Neural cell (in vitro differentiated cells): ENCODE measurements around the gene PRKAG2.

ENCODE experiments used
- EZH2 ChIP-seq: fragments of 200-600, 300-800 bp; shearing (Covaris generic), sonication (generic); IDR thresholded peaks from 2 replicates; pipeline ENCODE4 v1.6.1; 2014; ENCODE audit warnings: antibody characterized with exemption, low read length, borderline replicate concordance, mild to moderate bottlenecking; ENCODE audit not compliant: insufficient read depth, poor library complexity, severe bottlenecking
- MXI1 ChIP-seq: fragments of 450-650 bp; conservative IDR thresholded peaks from 2 replicates; pipeline ENCODE4 v1.6.1; 2014; ENCODE audit warnings: antibody characterized with exemption, mild to moderate bottlenecking; ENCODE audit not compliant: poor library complexity, severe bottlenecking
- POLR2AphosphoS5 ChIP-seq: IDR thresholded peaks from 2 replicates; pipeline ENCODE4 v1.6.1; 2012
- TF ChIP-seq, protein P1 (sequence below): fragments of 450-650 bp; IDR thresholded peaks from 2 replicates; pipeline ENCODE4 v1.5.1; 2014; ENCODE audit warnings: antibody characterized with exemption, mild to moderate bottlenecking, moderate library complexity; ENCODE audit not compliant: poor library complexity, severe bottlenecking

DNA sequence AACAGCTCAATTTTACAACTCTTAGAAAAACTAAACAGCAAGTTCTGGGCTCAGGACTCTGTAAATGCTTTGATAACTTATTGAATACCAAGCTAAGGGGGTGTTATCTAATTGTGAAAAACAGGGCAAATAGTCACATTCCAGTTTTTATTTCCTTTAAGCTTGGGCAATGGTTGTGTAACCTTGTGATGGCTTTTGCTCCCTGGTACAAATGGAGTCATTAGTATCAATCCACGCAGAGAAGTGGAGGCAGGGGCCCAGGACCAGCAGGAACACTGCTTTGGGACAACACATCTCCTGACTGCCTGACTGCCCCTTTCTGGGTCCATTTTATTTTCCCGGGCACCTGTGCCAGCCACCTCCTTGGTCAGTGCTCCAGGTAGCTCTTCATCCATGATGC is 5.8 kb upstream of the PRKAG2 start:
- TF ChIP-seq, protein P1, sequence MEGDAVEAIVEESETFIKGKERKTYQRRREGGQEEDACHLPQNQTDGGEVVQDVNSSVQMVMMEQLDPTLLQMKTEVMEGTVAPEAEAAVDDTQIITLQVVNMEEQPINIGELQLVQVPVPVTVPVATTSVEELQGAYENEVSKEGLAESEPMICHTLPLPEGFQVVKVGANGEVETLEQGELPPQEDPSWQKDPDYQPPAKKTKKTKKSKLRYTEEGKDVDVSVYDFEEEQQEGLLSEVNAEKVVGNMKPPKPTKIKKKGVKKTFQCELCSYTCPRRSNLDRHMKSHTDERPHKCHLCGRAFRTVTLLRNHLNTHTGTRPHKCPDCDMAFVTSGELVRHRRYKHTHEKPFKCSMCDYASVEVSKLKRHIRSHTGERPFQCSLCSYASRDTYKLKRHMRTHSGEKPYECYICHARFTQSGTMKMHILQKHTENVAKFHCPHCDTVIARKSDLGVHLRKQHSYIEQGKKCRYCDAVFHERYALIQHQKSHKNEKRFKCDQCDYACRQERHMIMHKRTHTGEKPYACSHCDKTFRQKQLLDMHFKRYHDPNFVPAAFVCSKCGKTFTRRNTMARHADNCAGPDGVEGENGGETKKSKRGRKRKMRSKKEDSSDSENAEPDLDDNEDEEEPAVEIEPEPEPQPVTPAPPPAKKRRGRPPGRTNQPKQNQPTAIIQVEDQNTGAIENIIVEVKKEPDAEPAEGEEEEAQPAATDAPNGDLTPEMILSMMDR: no peak
- no peak for TF ChIP-seq POLR2AphosphoS5
- no peak for TF ChIP-seq MXI1
- no peak for TF ChIP-seq EZH2
